Measurements from ENCODE around the gene SEPTIN6. TPM values are rescaled to one million over a fixed set of nuclear protein-coding genes. Genes with fewer than 3 reads are reported as not detected.
"Not testable (repeated sequence)": the region's sequence is repeated elsewhere in the genome, so short reads cannot be mapped to it uniquely, and the experiment has no call there.

SEPTIN6 gene
- polyA plus RNA-seq, 2 donors = 5.4 to 7.3 TPM

DNA sequence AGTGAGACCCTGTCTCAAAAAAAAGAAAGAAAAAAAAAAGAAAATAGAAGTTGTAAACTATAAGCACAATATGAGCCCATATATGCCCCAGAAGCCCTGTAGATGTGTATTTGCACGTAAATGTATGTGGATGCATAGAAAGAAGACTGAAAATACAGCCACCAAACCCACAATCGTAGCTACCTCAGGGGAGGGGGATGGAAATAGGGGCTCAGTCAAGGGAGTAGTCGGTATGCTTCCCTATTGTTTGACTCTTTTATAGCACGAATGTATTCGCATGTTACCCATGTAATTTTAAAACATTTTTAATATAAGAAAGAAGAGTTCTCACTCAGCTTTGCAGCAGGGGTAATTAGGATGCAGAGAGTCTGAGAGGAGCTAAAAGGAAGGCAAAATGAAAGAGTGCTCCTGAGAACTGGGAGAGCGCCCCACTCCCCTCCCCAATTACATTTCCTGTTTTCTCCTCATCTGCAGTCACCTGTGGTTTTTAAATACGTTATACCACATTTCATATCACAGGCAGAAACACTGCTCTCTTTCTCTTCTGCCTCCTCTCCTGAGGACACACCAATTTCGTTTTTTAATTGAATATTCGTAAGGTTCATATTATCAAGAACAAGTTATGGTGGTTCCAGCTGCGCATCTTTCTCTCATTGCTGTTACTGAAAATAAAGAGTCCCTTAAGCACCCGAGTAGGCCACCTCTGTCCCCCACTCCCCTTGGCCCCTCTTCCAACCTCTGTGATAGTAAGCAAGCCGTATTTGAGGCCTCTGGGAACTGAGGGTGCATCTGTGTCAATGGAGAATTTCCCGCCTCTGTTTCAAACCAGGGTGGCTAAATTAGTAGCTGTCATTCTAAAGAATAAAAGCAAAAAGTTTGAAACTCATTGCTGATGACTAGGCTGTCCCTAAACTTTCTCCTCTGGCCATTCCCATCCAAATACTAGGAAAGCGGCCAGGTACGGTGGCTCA lies 10.7 kb downstream of the SEPTIN6 start:
- 66 to 77% methylated on average over 15 of the region's 15 CpGs for WGBS, 2 donors
- H3K27me3 ChIP-seq (ENCODE audit: control insufficient read depth in 1 of 2, insufficient read depth in 2 of 2, low read length in 2 of 2) = no peaks in the 10 kb centered on the region
- H3K9me3 ChIP-seq (ENCODE audit: control insufficient read depth in 2 of 2, insufficient read depth in 1 of 2, low read depth in 1 of 2, low read length in 1 of 2) = no peaks in the 10 kb centered on the region
- H3K4me3 ChIP-seq (ENCODE audit: low read depth in 1 of 2, low read length in 2 of 2) = no peak overlapping the region
- no peaks in the 10 kb centered on the region for H3K36me3 ChIP-seq (ENCODE audit: control insufficient read depth in 2 of 2, insufficient read depth in 2 of 2, low read length in 1 of 2)
- no peaks in the 10 kb centered on the region for H3K4me1 ChIP-seq (ENCODE audit: control insufficient read depth in 2 of 2, insufficient read depth in 2 of 2, low read length in 1 of 2)
- peak overlapping the region in 1 of 2 donors; percentile 54 for H3K27ac ChIP-seq (ENCODE audit: low read depth in 2 of 2, low read length in 1 of 2)

- no peak overlapping the region for H3K4me3 ChIP-seq (ENCODE audit: low read depth in 1 of 2, low read length in 2 of 2)
- H3K27me3 ChIP-seq (ENCODE audit: control insufficient read depth in 1 of 2, insufficient read depth in 2 of 2, low read length in 2 of 2) = no peaks in the 10 kb centered on the region
- no peaks in the 10 kb centered on the region for H3K36me3 ChIP-seq (ENCODE audit: control insufficient read depth in 2 of 2, insufficient read depth in 2 of 2, low read length in 1 of 2)
- H3K27ac ChIP-seq (ENCODE audit: low read depth in 2 of 2, low read length in 1 of 2) = peak overlapping the region; percentile 46 to 47
- no peaks in the 10 kb centered on the region for H3K4me1 ChIP-seq (ENCODE audit: control insufficient read depth in 2 of 2, insufficient read depth in 2 of 2, low read length in 1 of 2)
- no peaks in the 10 kb centered on the region for H3K9me3 ChIP-seq (ENCODE audit: control insufficient read depth in 2 of 2, insufficient read depth in 1 of 2, low read depth in 1 of 2, low read length in 1 of 2)
- 75 to 81% methylated on average over 6 of the region's 6 CpGs for WGBS, 2 donors
Measured at GRCh38 chrX:119677654-119677981, 15.3 kb downstream of the SEPTIN6 start.

DNA sequence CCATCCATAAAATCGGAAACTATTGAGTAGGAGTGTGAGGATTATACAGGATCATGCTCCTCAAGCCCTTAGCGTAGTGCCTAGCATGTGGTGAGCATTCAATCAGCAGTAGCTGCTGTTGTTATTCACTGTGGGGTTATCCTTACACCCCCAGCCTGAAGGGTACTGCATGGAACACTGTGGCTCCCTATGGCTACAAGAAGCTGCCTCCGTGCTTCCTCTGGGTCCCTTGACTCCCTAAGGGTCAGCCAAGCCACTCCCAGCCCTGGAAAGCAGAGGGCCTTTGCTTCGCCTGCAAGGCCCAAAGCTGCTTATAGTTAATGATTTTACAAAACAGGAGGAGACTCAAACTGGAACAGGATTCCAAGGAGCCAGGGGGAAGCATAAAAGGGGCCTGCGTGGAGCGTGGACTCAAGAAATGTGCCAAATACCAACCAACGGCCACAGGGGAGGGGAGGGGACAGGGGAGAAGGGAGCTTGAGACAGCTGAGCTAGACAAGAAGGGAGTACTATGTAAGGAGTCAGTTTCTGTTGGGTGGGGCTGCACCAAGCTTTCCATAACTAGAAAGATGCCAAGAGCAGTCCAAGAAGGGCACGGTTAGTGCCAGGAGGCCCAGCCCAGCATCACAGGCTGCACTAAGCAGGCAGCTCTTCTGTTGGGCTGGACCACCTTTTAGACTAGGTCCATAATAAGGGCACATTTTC lies 15.9 kb downstream of the SEPTIN6 start:
- H3K27ac ChIP-seq (ENCODE audit: low read depth in 2 of 2, low read length in 1 of 2) = peak overlapping the region in 1 of 2 donors; percentile 47
- H3K27me3 ChIP-seq (ENCODE audit: control insufficient read depth in 1 of 2, insufficient read depth in 2 of 2, low read length in 2 of 2) = no peaks in the 10 kb centered on the region
- 53 to 66% methylated on average over 8 of the region's 8 CpGs for WGBS, 2 donors
- no peaks in the 10 kb centered on the region for H3K4me1 ChIP-seq (ENCODE audit: control insufficient read depth in 2 of 2, insufficient read depth in 2 of 2, low read length in 1 of 2)
- no peak overlapping the region for H3K4me3 ChIP-seq (ENCODE audit: low read depth in 1 of 2, low read length in 2 of 2)
- no peaks in the 10 kb centered on the region for H3K36me3 ChIP-seq (ENCODE audit: control insufficient read depth in 2 of 2, insufficient read depth in 2 of 2, low read length in 1 of 2)
- no peaks in the 10 kb centered on the region for H3K9me3 ChIP-seq (ENCODE audit: control insufficient read depth in 2 of 2, insufficient read depth in 1 of 2, low read depth in 1 of 2, low read length in 1 of 2)

- H3K36me3 ChIP-seq (ENCODE audit: control insufficient read depth in 2 of 2, insufficient read depth in 2 of 2, low read length in 1 of 2) = no peaks in the 10 kb centered on the region
- no peak overlapping the region for H3K4me3 ChIP-seq (ENCODE audit: low read depth in 1 of 2, low read length in 2 of 2)
- no peaks in the 10 kb centered on the region for H3K27me3 ChIP-seq (ENCODE audit: control insufficient read depth in 1 of 2, insufficient read depth in 2 of 2, low read length in 2 of 2)
- H3K27ac ChIP-seq (ENCODE audit: low read depth in 2 of 2, low read length in 1 of 2) = no peak overlapping the region
- 88 to 94% methylated on average over 8 of the region's 8 CpGs for WGBS, 2 donors
- H3K9me3 ChIP-seq (ENCODE audit: control insufficient read depth in 2 of 2, insufficient read depth in 1 of 2, low read depth in 1 of 2, low read length in 1 of 2) = no peaks in the 10 kb centered on the region
- no peaks in the 10 kb centered on the region for H3K4me1 ChIP-seq (ENCODE audit: control insufficient read depth in 2 of 2, insufficient read depth in 2 of 2, low read length in 1 of 2)
Measured at GRCh38 chrX:119673336-119673735, 19.6 kb downstream of the SEPTIN6 start.

GRCh38 chrX:119672426-119672825 lies 20.5 kb downstream of the SEPTIN6 start:
- no peaks in the 10 kb centered on the region for H3K36me3 ChIP-seq (ENCODE audit: control insufficient read depth in 2 of 2, insufficient read depth in 2 of 2, low read length in 1 of 2)
- no peaks in the 10 kb centered on the region for H3K9me3 ChIP-seq (ENCODE audit: control insufficient read depth in 2 of 2, insufficient read depth in 1 of 2, low read depth in 1 of 2, low read length in 1 of 2)
- H3K27me3 ChIP-seq (ENCODE audit: control insufficient read depth in 1 of 2, insufficient read depth in 2 of 2, low read length in 2 of 2) = no peaks in the 10 kb centered on the region
- H3K4me3 ChIP-seq (ENCODE audit: low read depth in 1 of 2, low read length in 2 of 2) = no peak overlapping the region
- WGBS, 2 donors = 68 to 75% methylated on average over 2 of the region's 2 CpGs
- H3K4me1 ChIP-seq (ENCODE audit: control insufficient read depth in 2 of 2, insufficient read depth in 2 of 2, low read length in 1 of 2) = no peaks in the 10 kb centered on the region
- no peak overlapping the region for H3K27ac ChIP-seq (ENCODE audit: low read depth in 2 of 2, low read length in 1 of 2)

DNA sequence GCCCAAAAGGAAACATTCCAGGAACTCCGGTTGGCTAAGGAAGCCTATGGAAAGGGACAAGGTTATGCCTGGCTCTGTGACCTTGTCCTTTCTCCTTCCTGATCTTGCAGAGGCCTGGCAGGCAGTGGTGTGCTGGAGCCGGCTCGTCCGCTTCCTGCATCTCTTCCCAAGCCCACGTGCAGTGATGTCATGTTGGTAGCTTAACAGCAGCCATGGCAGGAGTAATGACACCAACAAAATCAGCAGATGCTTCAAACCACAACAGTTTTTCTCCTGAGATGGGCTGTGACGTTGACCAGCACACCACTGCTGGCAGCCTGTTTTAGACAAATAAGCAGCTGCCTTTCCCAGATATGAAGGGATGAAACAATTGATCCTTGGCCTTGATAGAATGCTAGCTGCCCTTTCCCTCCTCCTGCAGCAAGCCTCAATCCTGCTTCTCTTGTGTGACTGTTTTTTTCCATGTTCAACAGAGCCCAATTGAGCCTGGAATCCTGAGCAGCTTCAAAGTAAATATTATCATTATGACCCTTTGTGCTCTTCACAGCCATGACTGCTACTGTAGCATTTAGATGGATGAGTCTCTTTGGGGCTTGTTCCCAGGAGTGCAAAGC lies 23.4 kb downstream of the SEPTIN6 start:
- Histone ChIP-seq H3K4me3 (ENCODE audit: low read depth in 1 of 2, low read length in 2 of 2) (no peak overlapping the region), H3K27ac (ENCODE audit: low read depth in 2 of 2, low read length in 1 of 2) (no peak overlapping the region), H3K36me3 (ENCODE audit: control insufficient read depth in 2 of 2, insufficient read depth in 2 of 2, low read length in 1 of 2) (no peaks in the 10 kb centered on the region), H3K27me3 (ENCODE audit: control insufficient read depth in 1 of 2, insufficient read depth in 2 of 2, low read length in 2 of 2) (no peaks in the 10 kb centered on the region), H3K9me3 (ENCODE audit: control insufficient read depth in 2 of 2, insufficient read depth in 1 of 2, low read depth in 1 of 2, low read length in 1 of 2) (no peaks in the 10 kb centered on the region), H3K4me1 (ENCODE audit: control insufficient read depth in 2 of 2, insufficient read depth in 2 of 2, low read length in 1 of 2) (no peaks in the 10 kb centered on the region)
- 61 to 65% methylated on average over 6 of the region's 6 CpGs for WGBS, 2 donors

DNA sequence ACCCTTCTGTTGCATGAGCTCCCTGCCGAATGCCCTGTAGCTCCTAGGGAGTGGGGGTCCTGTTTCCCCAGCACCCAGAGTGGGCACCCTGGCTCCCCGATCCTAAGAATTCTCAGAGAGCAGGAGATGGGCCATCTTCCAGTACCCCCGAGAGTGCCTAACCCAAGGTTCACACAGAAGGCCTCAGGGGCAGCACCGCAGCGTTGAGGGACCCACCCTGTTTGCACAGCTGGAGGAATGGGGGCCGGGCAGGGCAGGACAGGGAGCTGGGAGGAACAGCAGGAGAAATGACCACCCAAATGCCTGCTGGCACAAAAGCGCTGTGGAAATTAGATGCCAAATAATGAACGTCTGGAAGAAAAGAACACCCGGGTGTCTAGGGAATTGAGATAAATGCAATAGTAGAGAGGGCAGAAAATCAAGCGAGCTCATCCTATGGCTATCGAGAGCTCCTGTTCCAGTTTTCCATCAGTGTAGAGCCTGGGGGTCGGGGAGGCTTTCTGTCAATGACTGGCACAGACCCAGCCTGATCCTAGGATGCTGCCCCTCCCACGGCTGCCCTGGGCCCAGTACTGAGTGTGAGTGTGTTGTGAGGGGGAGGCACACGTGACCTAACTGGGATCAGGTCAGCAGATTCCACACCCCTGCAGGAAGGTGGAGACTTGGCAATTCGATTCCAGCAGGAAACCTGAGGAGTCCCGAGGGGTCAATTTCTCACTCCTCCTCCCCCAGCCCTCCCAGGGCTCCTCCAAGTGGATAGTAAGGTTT lies 25.7 kb downstream of the SEPTIN6 start:
- WGBS, 2 donors = 52 to 75% methylated on average over 16 of the region's 16 CpGs
- Histone ChIP-seq H3K36me3 (ENCODE audit: control insufficient read depth in 2 of 2, insufficient read depth in 2 of 2, low read length in 1 of 2) (no peaks in the 10 kb centered on the region), H3K4me1 (ENCODE audit: control insufficient read depth in 2 of 2, insufficient read depth in 2 of 2, low read length in 1 of 2) (no peaks in the 10 kb centered on the region), H3K9me3 (ENCODE audit: control insufficient read depth in 2 of 2, insufficient read depth in 1 of 2, low read depth in 1 of 2, low read length in 1 of 2) (no peaks in the 10 kb centered on the region), H3K27me3 (ENCODE audit: control insufficient read depth in 1 of 2, insufficient read depth in 2 of 2, low read length in 2 of 2) (no peaks in the 10 kb centered on the region), H3K4me3 (ENCODE audit: low read depth in 1 of 2, low read length in 2 of 2) (no peak overlapping the region), H3K27ac (ENCODE audit: low read depth in 2 of 2, low read length in 1 of 2) (no peak overlapping the region)

DNA sequence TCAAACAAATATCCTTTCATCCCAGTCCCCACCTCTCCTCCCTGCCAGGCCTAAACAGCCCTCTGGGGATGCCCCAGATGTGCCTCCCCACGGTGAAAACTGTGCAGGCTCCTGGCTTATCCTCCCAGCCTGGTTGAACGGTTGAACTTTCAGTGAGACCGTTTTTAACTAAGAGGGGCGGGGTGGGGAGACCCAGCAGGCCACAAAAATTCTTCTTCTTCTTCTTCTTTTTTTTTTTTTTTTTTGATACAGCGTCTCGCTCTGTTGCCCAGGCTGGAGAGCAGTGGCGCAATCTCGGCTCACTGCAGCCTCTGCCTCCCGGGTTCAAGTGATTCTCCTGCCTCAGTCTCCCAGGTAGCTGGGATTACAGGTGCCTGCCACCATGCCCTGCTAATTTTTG lies 28.1 kb downstream of the SEPTIN6 start:
- H3K4me1 ChIP-seq (ENCODE audit: control insufficient read depth in 2 of 2, insufficient read depth in 2 of 2, low read length in 1 of 2); H3K4me3 ChIP-seq (ENCODE audit: low read depth in 1 of 2, low read length in 2 of 2); H3K27me3 ChIP-seq (ENCODE audit: control insufficient read depth in 1 of 2, insufficient read depth in 2 of 2, low read length in 2 of 2); H3K36me3 ChIP-seq (ENCODE audit: control insufficient read depth in 2 of 2, insufficient read depth in 2 of 2, low read length in 1 of 2); H3K27ac ChIP-seq (ENCODE audit: low read depth in 2 of 2, low read length in 1 of 2); H3K9me3 ChIP-seq (ENCODE audit: control insufficient read depth in 2 of 2, insufficient read depth in 1 of 2, low read depth in 1 of 2, low read length in 1 of 2): not testable (repeated sequence)
- WGBS, 2 donors = 87 to 88% methylated on average over 7 to 9 of the region's 9 CpGs

DNA sequence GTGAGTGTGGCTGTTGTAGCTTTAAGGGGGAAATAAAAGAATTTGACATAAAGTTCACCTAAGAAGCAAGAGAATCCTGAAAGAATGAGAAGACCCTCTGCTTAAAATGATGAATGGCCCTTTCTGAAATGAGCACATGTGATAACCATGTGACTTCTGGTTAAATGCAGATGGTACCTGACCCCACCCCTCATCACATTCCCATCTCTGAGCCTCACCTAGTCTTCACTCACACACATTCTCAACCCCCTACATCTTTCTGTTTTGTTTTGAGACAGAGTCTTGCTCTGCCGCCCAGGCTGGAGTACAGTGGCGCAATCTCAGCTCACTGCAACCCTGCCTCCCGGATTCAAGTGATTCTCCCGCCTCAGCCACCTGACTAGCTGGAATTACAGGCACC lies 31.5 kb downstream of the SEPTIN6 start:
- Histone ChIP-seq H3K36me3 (ENCODE audit: control insufficient read depth in 2 of 2, insufficient read depth in 2 of 2, low read length in 1 of 2) (no peaks in the 10 kb centered on the region), H3K4me1 (ENCODE audit: control insufficient read depth in 2 of 2, insufficient read depth in 2 of 2, low read length in 1 of 2) (no peaks in the 10 kb centered on the region), H3K4me3 (ENCODE audit: low read depth in 1 of 2, low read length in 2 of 2) (no peak overlapping the region), H3K27ac (ENCODE audit: low read depth in 2 of 2, low read length in 1 of 2) (no peak overlapping the region), H3K9me3 (ENCODE audit: control insufficient read depth in 2 of 2, insufficient read depth in 1 of 2, low read depth in 1 of 2, low read length in 1 of 2) (no peaks in the 10 kb centered on the region), H3K27me3 (ENCODE audit: control insufficient read depth in 1 of 2, insufficient read depth in 2 of 2, low read length in 2 of 2) (no peaks in the 10 kb centered on the region)
- WGBS, 2 donors = 86 to 94% methylated on average over 4 of the region's 4 CpGs
